Measurements from ENCODE around the gene CLDN3.

GRCh38 chr7:73738220-73738611, 31.9 kb downstream of the CLDN3 start:
- no peak for TF ChIP-seq CTCF (conservative IDR thresholded peaks at IDR 0.05 in 1 of 2, IDR thresholded peaks at IDR 0.05 in 1 of 2; ENCODE audit: extremely low read depth in 1 of 2, insufficient read depth in 1 of 2, low read depth in 1 of 2, low read length in 2 of 2)
- TF ChIP-seq EZH2 (IDR thresholded peaks at IDR 0.05; ENCODE audit: borderline replicate concordance, low read length), result no peak
